GM15510 (cell line): ENCODE results near the gene CC2D2B.

Experiments used
- POLR2A ChIP-seq: IDR thresholded peaks from 3 replicates; pipeline ENCODE4 v1.6.1; 2011; ENCODE audit warnings: borderline replicate concordance; ENCODE audit not compliant: insufficient read length; ENCODE audit errors: extremely low read depth

CC2D2B gene

DNA sequence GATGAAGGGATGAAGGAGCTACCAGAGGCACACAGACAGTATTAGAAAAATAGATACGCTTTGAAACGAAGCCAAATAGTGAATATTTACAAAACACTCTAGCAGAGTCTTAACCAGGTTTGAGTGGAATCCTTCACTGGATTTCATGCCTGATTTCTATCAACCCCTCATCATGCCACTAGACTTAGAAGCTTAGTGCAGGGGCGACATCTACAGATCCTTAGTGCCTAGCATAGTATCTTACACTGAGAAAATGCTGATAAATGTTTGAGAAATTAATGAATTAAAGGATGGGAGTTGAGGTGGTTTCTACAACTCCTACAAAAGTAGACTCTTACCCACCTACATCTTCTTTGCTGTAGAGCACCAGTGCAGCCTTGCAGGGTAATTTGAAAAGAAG, 80.9 kb downstream of the CC2D2B start:
- TF ChIP-seq POLR2A = no peak

DNA sequence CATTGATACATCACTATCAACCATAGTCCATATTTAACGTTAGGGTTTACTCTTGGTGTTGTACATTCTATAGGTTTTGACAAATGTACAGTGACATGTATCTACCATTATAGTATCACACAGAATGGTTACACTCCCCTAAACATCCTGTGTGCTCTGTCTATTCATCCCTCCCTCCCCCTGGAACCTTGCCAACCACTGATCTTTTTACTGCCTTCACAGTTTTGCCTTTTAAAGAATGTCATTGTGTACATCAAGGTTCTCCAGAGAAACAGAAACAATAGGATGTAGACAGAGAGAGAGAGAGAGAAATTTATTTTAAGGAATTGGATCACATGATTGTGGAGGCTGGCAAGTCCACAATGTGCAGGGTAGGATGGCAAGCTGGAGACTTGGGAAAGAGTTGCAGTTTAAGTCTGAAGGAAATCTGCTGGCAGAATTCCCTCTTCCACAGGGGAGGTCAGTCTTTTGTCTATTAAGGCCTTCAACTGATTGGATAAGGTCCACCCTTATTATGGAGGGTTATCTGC, 90.5 kb downstream of the CC2D2B start:
- TF ChIP-seq POLR2A = no peak

DNA sequence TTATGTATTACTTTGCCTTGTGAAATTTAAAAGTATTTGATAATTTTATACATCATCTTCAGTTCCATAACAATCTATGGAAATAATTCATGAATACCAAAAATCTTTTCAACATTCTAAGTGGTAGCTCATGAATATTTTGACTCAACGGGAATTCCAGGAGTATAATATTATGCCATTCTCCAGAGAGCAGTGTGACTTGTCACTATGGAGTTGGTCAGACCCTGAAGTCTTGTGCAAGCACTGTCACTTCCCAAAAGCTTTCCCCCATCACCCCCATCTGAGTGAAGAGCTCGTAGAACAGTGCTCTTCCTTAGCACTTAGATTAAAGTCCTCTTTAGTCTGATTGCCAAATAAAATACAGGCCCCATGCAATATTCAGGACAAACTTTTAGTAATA, 106.2 kb downstream of the CC2D2B start:
- no peak for TF ChIP-seq POLR2A

DNA sequence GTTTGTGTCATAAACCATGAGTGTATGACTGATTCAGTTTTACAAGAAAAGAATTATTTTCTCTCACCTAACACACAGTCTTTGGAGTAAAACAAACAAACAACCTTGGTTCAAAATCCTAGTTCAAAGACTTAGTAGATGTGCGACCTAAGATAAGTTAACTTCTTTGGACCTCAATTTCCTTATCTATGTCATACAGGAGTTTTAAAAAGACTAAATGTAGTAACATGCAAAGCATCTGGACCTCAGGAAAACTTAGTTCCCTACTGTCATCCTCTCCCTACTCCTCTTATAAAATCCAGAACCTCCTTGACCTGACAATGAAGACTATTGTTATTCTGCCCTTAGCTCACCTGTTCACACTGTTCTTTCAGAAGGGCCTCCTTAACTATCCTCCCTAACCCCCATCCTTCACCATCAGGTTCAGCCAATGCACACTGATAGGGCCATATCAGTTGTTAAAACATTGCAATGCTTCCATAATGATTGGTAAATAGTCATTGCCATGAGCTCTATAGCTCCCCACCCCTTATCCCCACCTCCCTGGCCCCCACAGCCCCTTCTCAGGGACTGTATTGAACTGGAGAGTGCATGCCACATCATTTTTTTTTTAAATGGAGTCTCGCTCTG, 106.8 kb downstream of the CC2D2B start:
- TF ChIP-seq POLR2A = no peak

DNA sequence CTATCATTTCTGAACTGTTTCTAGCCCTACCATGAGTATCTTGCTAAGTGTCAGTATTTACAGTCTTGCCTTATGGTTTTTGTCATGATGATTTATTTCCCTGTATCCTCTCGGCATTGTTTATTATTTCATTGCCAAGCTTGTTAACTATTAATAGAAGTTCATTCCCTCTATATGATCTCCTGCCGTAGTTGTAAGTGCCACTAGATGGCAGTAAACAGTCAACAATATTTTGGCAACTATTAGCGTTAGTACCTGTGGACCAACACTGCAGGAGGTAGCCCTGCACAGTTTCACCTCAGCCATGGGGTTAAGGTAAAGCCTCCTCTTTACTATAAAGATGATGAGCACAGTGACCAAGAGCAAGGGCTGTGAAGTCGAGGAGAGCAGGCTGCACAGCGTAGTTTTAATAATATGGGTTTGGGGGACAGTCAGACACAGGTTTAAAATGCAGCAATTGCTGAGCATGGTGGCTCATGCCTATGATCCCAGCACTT, 109.5 kb downstream of the CC2D2B start:
- no peak for TF ChIP-seq POLR2A

DNA sequence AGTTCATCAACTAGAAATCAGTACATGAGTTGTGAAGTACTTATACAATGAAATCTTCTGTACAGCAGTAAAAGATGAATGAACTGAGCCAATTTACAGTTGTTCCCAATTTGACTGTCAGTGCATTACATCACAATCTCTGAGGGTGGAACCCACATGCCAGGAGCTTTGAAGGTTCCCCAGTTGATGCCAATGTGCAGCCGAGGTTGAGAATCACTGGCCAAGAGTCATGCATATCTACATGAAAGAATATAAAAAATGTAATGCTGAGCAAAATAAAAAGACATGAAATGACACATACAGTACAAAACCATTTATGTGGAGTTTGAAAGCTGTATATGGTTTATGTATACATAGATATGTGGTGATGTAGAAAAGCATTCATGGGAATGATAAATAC, 113.6 kb downstream of the CC2D2B start:
- no peak for TF ChIP-seq POLR2A

DNA sequence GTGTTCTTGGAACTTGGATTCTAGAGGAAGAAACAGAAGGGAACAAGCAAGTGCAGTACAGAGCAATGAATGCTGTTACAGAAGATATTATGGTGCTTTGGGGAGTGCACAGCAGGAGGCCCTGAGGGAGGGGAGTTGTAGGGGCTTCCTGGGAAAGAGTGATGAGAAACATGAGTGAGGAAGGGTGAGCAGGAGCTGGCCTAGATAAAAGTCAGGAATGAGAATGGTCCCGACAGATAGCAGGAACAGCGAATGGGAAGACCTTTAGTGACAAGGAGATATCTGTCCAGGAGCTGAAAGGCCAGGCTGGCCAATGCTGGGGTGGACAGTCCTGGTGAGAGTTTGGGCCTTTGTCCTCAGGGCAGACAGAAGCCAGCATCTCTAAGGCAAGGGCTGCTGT, 115.0 kb downstream of the CC2D2B start:
- no peak for TF ChIP-seq POLR2A

DNA sequence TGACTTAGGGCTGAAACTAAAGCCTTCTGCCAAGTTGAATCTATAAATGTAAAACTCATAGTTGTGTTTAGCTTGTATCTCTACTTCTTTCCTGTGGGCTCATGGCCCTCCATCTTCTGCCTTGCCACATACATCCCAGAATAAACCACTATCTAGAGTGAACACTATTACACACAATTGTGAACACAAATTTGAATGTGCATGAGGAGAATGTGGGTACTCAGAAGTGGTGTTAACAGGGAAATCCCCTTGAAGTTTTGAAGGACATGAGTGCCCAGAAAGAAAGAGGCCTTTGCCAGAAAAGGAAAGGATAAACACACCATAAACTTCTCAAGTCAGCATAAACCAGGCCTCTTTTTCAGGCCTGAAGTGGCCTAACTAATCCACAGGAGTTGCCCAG, 115.4 kb downstream of the CC2D2B start:
- TF ChIP-seq POLR2A = no peak

DNA sequence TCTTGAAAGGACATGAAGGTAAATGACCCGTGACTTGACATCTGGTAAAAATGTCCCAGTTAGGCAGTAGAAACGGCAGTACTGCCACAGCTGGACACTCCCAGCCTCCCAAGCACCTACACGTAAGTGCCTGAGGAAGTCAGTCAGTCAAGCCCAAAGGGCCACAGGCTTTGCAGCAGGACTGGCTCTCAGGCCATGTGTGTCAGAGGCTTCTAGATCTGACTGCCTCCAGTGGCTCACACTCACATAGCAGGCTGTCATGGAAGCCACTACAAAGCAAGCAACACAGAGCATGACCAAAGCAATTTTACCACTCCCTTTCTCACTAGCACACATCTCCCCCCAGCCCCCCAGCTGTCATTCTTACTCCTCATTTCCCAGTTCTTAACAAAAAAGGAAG, 117.8 kb downstream of the CC2D2B start:
- TF ChIP-seq POLR2A = no peak

DNA sequence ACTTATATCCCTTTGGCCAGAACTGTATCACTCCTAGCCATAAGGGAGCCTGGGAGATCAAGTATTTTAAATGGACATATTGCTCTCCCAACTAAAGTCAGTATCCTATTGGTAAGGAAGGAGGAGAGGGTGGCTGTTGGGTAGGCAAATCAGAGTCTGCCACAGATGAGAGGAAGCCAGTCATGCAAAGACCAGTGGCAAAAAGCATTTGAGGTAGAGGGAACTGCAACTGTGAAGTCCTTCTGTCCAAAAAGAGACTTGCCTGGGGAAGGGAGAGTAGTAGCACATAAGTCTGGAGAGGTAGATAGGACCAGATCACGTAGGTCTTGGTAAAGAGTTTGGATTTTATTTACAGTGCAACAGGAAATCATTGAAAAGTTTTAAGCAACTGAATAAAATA, 126.8 kb downstream of the CC2D2B start:
- TF ChIP-seq POLR2A = no peak

DNA sequence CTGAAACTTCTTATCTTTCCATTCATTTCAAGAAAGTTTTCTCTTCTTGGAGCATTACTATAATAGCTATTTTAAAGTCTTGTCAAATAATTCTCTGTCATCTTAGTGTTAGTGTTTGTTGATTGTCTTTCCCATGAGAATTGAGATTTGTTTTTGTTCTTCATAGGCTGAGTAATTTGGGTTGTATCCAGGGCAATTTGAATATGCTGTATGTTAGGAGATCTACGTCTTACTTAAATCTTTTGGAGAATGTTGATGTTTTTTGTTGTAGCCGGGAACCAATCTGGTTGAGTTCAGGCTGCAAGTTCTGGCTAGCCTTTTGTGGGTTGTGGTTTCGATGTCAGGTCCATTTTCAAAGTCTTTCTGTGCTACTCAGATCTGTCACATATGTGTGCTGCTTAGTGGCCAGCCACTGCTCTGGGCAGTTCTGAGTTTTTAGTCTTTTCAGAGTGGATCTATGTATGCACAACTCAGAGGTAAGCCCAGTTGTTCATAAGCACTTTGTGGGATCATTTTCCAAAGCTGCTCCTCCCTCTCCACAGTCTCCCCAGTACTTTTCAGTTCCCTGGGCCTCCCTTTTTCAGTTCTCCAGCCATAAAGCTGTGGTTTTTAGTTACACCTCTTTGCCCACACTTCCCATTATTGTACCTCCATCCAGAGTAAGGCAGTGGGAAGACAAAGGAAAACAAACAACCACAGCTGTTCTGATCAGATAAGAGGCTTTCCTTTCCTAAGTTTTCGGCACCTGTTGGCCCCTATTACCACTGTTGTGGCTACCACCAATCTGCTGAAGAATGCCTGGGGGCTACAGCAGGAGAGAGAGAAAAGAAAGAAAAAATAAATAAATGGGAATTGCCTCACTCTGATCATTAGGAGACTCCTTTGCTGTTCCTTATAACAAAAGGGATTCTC, 131.0 kb downstream of the CC2D2B start:
- TF ChIP-seq POLR2A = no peak

DNA sequence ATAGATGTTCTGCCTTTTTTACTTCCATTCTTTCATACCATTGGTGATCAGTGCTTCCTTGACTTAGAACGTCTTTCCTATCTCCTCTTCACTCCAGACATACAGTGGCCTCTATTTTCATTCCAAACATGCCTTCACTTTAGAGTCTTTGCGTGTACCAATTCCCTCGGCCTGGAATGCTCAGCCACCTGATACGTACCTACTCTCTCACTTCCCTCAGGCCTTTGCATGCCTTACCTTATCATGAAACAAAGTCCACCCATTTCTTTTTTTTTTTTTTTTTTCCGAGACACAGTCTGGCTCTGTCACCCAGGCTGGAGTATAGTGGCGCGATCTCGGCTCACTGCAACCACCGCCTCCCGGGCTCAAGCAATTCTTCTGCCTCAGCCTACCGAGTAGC, 133.4 kb downstream of the CC2D2B start:
- no peak for TF ChIP-seq POLR2A

DNA sequence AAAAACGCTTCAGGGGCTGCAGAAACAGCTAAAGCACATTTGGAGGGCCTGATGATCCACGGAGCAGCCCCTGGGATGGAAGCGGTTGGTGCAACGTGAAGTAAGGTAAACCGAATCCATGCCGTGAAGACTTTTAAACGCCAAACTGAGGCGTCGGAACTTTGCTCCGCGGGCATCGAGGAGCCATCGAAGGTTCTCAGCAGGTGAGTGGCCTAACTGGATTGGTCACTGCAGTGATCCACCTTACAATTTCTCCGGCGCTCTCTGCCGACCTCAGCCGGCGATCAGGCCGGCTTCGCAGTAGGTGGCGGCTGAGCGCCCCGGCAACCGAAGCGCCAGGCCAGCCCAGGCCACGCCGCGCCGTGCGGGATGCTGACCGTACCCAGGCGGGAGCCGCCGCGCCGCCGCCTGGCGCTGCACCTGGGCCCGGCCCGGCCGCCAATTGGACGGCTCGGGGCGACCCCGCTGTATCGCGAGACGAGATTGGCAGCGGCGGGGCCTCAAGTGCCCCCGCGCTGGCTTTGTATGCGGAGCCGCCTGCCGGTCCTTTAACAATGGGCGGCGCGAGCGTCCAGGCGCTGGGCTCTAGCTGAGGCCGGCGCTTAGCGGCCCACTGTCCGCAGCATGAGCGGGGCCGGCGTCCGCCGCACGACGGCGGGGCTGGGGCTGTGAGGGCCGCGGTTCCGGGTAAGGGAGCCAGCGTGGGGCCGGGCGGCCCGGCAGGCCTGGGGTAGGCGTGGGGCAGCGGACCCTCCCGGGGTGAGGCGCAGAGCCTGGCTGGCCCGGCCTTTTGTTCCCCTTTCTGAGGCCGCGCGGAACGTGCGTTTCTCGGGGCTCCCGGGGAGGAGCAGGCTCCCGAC, 135.5 kb downstream of the CC2D2B start, which contains the start of gene CCNJ:
CCNJ (plus strand) TSS at position 551 of the 860 bp plus-strand sequence. CDS start 811 bp downstream, outside the sequence.
- peak; percentile 85 for TF ChIP-seq POLR2A

DNA sequence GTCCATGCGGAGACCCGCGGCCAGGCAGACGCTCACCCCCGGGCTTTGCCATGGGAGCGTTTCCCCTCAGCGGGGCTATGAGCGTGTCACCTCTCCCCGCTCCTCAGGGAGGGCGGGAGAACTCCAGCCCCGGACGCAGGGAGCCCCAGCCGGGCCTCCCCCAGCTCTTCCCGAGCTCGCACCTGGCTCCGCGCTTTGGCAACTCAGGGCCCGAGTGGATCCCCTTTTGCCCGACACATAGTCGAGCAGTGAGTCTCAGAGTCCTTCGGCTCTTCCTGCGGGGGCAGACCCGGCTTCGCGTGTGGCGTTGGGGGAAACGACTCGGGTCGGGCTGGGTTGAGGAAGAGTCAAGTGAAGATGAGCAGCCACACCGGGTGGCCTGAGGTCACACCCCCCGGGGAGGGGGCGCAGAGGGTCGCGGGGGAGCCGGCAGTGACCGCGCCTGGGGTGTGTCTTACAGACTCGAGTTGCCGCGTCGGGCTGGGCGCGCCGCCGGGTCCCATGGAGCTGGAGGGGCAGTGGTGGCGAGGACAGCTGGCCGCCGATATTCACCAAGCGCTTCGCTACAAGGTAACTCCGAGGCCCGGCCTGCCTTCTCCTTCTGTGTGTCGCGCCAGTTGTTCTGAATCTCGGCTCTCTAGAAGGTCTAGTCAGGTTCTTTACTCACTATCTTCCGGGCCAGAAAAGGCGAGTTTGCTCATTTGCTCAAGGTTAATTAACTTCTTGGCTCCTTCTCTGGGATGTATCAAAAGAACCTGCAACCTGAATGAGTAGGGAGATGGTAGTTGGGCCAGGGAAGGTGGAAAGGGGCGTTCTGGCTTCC, 136.3 kb downstream of the CC2D2B start:
- TF ChIP-seq POLR2A = peak; percentile 16

DNA sequence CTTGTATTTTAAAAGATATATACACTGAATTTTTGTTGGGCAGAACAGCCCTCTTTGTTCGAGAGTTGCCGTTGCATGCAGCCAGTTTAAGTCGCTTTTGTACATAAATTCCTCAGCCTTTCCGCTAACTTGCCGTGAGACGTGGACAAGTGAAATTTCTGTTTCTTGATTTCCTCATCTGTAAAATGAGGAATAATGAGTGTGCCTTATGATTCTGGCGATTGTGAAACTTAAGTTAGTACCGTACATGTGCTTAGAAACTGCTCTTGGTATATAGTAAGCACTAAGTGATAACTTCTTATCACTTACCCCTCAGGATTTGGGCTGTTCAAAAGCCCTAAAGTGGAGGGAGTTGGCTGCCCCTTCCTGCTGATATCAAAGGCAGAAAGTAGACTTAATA, 137.0 kb downstream of the CC2D2B start:
- TF ChIP-seq POLR2A = no peak

DNA sequence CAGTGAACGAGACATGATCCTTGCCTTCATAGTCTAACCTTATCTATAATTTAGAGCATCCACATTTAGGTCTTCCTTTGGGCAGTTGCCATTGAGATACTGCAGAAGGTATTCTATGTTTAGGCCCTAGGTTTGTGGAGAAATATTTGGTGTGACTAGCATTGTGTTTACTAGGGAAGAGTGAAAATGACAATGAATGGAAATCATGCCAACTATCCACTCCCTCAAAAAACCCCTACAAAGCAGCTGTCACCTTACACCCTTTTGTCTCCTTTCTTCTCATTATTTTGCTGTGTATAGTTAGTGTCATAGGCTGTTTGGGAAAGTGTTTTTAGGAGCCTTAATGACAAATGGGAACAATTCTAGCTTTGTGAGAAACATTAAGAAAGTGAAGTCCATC, 138.8 kb downstream of the CC2D2B start:
- TF ChIP-seq POLR2A = no peak
